Measurements from ENCODE around the gene PEX16. TPM values are rescaled to one million over a fixed set of nuclear protein-coding genes. Genes with fewer than 3 reads are reported as not detected.

Gene PEX16
- total RNA-seq, 1 donor: 24.6 TPM

DNA sequence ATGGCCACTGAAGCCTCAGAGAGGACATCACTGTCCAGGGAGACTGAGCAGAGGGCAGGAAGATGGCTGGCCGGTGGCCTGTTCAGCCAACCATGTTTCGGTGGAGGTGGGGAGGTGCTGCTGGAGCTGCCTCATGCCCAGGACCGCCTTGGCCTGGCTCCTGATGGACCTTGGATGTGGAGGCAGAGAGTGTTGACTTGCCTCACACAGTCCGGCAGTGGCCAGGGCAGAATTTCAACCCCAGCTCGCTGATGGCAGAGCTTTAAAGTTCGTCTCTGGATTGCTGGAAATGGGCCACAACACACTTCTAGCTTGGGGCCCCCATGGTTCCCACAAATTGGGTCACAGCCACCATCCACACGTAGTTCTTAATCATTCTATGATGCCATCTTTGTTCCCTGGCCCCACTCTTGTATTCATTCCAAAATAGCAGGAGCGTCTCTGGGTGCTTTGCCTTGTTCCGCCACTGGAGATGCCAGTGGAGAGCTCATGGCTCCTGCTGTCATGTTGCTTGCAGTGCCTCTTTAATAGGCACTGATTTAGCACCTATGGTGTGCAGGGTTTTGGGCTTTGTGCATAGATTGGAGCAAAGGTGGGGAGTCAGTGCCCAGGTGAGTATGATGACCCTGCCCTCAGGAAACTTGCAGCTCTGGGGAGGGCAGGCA is 26.7 kb downstream of the PEX16 start:
- H3K4me3 ChIP-seq (ENCODE audit: low read depth, low read length): no peak overlapping the region
- no peak for DNase-seq (ENCODE audit: low read depth)
- TF ChIP-seq, protein P1, sequence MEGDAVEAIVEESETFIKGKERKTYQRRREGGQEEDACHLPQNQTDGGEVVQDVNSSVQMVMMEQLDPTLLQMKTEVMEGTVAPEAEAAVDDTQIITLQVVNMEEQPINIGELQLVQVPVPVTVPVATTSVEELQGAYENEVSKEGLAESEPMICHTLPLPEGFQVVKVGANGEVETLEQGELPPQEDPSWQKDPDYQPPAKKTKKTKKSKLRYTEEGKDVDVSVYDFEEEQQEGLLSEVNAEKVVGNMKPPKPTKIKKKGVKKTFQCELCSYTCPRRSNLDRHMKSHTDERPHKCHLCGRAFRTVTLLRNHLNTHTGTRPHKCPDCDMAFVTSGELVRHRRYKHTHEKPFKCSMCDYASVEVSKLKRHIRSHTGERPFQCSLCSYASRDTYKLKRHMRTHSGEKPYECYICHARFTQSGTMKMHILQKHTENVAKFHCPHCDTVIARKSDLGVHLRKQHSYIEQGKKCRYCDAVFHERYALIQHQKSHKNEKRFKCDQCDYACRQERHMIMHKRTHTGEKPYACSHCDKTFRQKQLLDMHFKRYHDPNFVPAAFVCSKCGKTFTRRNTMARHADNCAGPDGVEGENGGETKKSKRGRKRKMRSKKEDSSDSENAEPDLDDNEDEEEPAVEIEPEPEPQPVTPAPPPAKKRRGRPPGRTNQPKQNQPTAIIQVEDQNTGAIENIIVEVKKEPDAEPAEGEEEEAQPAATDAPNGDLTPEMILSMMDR (IDR thresholded peaks at IDR 0.05; ENCODE audit: insufficient read depth, low read depth, low read length): no peak

DNA sequence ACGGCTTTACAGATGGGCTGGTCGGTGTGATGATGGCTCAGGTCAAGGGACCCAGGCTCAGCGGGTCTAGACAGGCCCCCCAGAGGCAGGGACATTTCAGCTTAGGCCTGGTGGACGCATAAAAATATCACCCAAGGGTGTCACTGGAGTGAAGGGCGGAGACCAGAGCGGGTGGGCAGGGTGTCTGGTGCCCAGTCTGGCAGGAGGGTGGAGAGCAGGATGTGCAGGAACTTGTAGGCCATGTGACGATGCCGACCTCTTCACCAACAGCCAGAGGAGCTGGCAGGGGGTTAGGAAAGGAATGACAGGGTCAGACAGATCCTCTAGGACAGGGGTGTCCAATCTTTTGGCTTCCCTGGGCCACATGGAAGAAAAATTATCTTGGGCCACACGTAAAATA is 27.7 kb downstream of the PEX16 start:
- no peak overlapping the region for H3K4me3 ChIP-seq (ENCODE audit: low read depth, low read length)
- TF ChIP-seq, protein P1 (IDR thresholded peaks at IDR 0.05; ENCODE audit: insufficient read depth, low read depth, low read length): no peak
- DNase-seq (ENCODE audit: low read depth): no peak

DNA sequence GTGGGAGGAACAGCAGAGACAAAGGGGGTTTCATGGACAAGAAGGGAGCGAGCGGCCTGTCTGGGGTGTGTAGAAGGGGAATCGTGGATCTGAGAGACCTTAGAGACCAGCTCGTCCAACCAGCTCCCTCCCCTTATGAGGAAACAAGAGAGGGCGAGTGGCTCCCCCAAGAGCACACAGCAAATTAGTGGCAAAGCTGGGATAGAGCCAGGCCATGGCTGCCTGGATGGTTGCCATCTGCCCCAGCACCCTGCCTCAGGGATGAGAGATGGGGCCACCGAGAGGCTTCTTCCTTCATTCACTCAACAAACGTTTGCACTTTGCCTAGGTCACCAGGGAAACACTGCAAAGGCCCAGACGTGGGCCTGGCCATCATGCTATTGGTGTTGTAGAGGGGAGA is 28.1 kb downstream of the PEX16 start:
- TF ChIP-seq, protein P1 (IDR thresholded peaks at IDR 0.05; ENCODE audit: insufficient read depth, low read depth, low read length): no peak
- no peak for DNase-seq (ENCODE audit: low read depth)
- H3K4me3 ChIP-seq (ENCODE audit: low read depth, low read length): no peak overlapping the region

DNA sequence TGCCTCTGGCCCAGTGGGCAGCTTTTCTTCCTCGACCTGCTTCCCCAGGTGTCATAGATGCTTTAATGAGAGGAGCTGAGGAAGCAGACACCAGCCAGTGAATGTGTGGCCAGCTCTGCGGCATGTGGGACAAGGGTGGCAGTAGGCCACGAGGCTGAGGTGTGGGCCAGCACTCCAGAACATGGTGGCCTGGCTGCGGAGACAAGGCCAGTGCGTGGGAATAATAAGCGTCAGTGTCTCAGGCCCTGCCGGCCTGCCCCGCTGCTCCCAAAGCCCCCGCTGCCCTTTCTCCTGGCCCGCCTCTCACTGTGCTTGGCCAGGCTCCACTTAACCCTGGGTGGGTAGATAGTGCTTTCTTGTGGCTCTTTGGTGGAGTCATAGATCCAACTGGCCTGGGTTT is 30.1 kb downstream of the PEX16 start:
- DNase-seq (ENCODE audit: low read depth): no peak
- TF ChIP-seq, protein P1 (IDR thresholded peaks at IDR 0.05; ENCODE audit: insufficient read depth, low read depth, low read length): no peak
- no peak overlapping the region for H3K4me3 ChIP-seq (ENCODE audit: low read depth, low read length)

DNA sequence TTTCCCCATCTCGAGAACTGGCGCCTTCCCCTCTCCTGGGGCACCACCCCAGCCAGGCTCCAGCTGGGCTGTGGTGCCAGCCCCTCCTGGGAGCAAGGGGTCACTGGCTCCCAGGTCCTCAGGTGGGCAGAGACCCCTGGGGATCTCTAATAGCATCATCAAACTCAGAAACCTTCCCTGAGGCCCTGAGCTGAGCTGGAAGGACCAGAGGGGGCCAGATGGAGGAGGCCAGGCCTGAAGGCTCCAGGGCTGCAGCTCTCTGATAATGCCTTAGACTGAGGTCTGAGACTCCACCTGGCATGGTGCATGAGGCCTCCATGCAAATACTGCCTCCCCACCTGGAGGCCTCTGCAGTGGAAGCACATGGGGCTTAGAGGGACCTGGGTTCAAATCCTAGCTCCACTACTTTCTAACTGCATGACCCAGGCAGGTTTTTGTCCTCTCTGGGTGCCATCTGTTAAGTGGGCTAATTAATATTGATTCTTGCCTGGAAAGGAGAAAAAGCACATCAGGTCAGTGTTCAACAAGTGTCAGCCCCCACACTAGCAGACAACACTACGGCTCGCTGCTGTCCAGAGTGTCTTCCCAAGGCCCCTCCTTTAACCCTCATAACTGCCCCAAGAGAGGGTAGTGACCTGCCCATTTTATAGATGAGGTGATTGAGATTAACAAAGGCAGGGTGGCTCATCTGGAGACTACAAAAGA is 30.7 kb downstream of the PEX16 start:
- no peak overlapping the region for H3K4me3 ChIP-seq (ENCODE audit: low read depth, low read length)
- no peak for DNase-seq (ENCODE audit: low read depth)
- TF ChIP-seq, protein P1 (IDR thresholded peaks at IDR 0.05; ENCODE audit: insufficient read depth, low read depth, low read length): no peak

DNA sequence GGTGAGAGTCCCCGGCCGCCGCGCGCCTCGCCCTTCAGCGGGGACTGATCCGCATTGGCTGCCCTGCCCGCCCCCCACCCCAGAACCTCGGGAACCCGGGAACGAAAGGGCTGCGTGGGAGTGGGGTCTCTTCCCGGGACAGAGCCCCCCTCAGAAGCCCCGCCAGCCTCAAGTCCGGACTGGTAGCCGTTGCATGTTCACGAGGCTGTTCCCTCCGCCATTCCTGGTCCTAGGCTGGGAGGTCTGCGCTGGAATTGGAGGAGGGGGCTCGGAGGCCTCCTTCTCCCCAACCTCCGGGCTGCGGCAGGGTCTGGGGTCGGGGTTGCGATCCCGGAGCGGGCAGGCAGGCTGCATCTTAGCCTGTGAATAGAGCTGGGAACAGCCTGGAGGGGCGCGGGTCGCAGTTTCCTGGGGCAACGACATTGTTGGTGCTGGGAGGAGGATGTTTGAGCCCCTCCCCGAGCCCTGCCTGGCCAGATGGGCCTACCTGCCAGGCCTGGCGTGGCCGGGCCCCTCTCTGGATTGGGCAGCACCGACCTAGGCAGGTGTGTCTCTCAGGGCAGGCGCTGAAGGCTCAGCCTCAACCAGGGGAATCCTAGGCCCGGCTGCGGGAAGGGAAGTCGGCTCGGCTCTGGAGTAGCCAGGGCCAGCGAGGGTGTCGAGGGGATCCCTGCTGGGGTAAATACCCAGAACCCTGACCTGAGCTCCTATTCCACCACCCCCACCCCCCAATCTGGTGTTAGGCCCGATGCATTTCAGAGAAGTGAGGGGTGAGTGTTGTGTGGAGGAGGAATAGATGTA is 31.6 kb downstream of the PEX16 start:
- TF ChIP-seq, protein P1 (IDR thresholded peaks at IDR 0.05; ENCODE audit: insufficient read depth, low read depth, low read length): no peak
- no peak for DNase-seq (ENCODE audit: low read depth)
- peak overlapping the region; percentile 49 for H3K4me3 ChIP-seq (ENCODE audit: low read depth, low read length)

Measured in fibroblast of villous mesenchyme (primary cell).